ENCODE measurements around the gene MGAT5B. TPM values are rescaled to one million over a fixed set of nuclear protein-coding genes. Genes with fewer than 3 reads are reported as not detected.

The MGAT5B gene
- total RNA-seq, 1 experiment from 2014 or later: 4.9 TPM

GRCh38 chr17:76982408-76983074 is 114.3 kb downstream of the MGAT5B start:
- Histone ChIP-seq H3K9ac (ENCODE audit: low read length) (no peak overlapping the region), H3K9me2 (replicated peaks; ENCODE audit: low read length) (no peaks in the 10 kb centered on the region), H3K9me3 (ENCODE audit: low read length) (no peaks in the 10 kb centered on the region), H4K20me1 (ENCODE audit: low read length) (no peaks in the 10 kb centered on the region), H3K79me2 (ENCODE audit: low read length) (no peaks in the 10 kb centered on the region), H2AFZ (ENCODE audit: low read length) (no peak overlapping the region), H3K27ac (ENCODE audit: low read length) (no peak overlapping the region), H3K4me3 (ENCODE audit: low read length) (no peak overlapping the region), H3K4me2 (ENCODE audit: low read length) (no peak overlapping the region), H3K36me3 (ENCODE audit: low read depth, low read length) (no peaks in the 10 kb centered on the region), H3F3A (ENCODE audit: low read length, unreplicated experiment) (no peaks in the 10 kb centered on the region), H3K4me1 (ENCODE audit: insufficient read depth, low read length) (no peaks in the 10 kb centered on the region), H3K27me3 (ENCODE audit: low read length) (peaks cover 9% of the 10 kb centered on the region)
- ChIA-PET POLR2A (ENCODE audit: unreplicated experiment) (no interaction called here), CTCF (no interaction called here)
- intact Hi-C loops (cut with micrococcal nuclease): no loop called here
- no peak for ATAC-seq
- no TSS peak for BruUV-seq (replicated peaks)
- TF ChIP-seq EZH2 (IDR thresholded peaks at IDR 0.05; ENCODE audit: low read length, unreplicated experiment) (no peak), EZH2phosphoT487 (IDR thresholded peaks at IDR 0.05; ENCODE audit: borderline replicate concordance, low read length) (no peak), CTCF (conservative IDR thresholded peaks at IDR 0.05; ENCODE audit: low read depth, low read length) (no peak)
- DNase-seq: no peak

GRCh38 chr17:76983075-76983775 is 115.0 kb downstream of the MGAT5B start:
- Histone ChIP-seq H4K20me1 (ENCODE audit: low read length) (no peaks in the 10 kb centered on the region), H3K36me3 (ENCODE audit: low read depth, low read length) (no peaks in the 10 kb centered on the region), H3K79me2 (ENCODE audit: low read length) (no peaks in the 10 kb centered on the region), H3K9ac (ENCODE audit: low read length) (no peak overlapping the region), H3K4me1 (ENCODE audit: insufficient read depth, low read length) (no peaks in the 10 kb centered on the region), H3K4me3 (ENCODE audit: low read length) (no peak overlapping the region), H3K9me2 (replicated peaks; ENCODE audit: low read length) (no peaks in the 10 kb centered on the region), H2AFZ (ENCODE audit: low read length) (no peak overlapping the region), H3K27me3 (ENCODE audit: low read length) (peaks cover 9% of the 10 kb centered on the region), H3K27ac (ENCODE audit: low read length) (no peak overlapping the region), H3K9me3 (ENCODE audit: low read length) (no peaks in the 10 kb centered on the region), H3F3A (ENCODE audit: low read length, unreplicated experiment) (no peaks in the 10 kb centered on the region), H3K4me2 (ENCODE audit: low read length) (no peak overlapping the region)
- CTCF ChIA-PET: no interaction called here
- no peak for ATAC-seq
- DNase-seq: no peak
- POLR2A ChIA-PET (ENCODE audit: unreplicated experiment): no interaction called here
- intact Hi-C loops (cut with micrococcal nuclease): no loop called here
- TF ChIP-seq EZH2 (IDR thresholded peaks at IDR 0.05; ENCODE audit: low read length, unreplicated experiment): no peak
- TF ChIP-seq CTCF (conservative IDR thresholded peaks at IDR 0.05; ENCODE audit: low read depth, low read length): no peak
- TF ChIP-seq EZH2phosphoT487 (IDR thresholded peaks at IDR 0.05; ENCODE audit: borderline replicate concordance, low read length): no peak
- no TSS peak for BruUV-seq (replicated peaks)

GRCh38 chr17:76986365-76986764 is 118.2 kb downstream of the MGAT5B start:
- Histone ChIP-seq H3K79me2 (ENCODE audit: low read length) (no peaks in the 10 kb centered on the region), H3K9ac (ENCODE audit: low read length) (no peak overlapping the region), H3K9me2 (replicated peaks; ENCODE audit: low read length) (no peaks in the 10 kb centered on the region), H3K27me3 (ENCODE audit: low read length) (peaks cover 9% of the 10 kb centered on the region), H3K4me3 (ENCODE audit: low read length) (no peak overlapping the region), H3K36me3 (ENCODE audit: low read depth, low read length) (no peaks in the 10 kb centered on the region), H3K27ac (ENCODE audit: low read length) (no peak overlapping the region), H3K9me3 (ENCODE audit: low read length) (no peaks in the 10 kb centered on the region), H3K4me1 (ENCODE audit: insufficient read depth, low read length) (no peaks in the 10 kb centered on the region), H3F3A (ENCODE audit: low read length, unreplicated experiment) (no peaks in the 10 kb centered on the region), H4K20me1 (ENCODE audit: low read length) (no peaks in the 10 kb centered on the region), H3K4me2 (ENCODE audit: low read length) (no peak overlapping the region), H2AFZ (ENCODE audit: low read length) (no peak overlapping the region)
- ChIA-PET CTCF (no interaction called here), POLR2A (ENCODE audit: unreplicated experiment) (no interaction called here)
- intact Hi-C loops (cut with micrococcal nuclease): no loop called here
- TF ChIP-seq EZH2 (IDR thresholded peaks at IDR 0.05; ENCODE audit: low read length, unreplicated experiment) (no peak), CTCF (conservative IDR thresholded peaks at IDR 0.05; ENCODE audit: low read depth, low read length) (no peak), EZH2phosphoT487 (IDR thresholded peaks at IDR 0.05; ENCODE audit: borderline replicate concordance, low read length) (no peak)
- BruUV-seq (replicated peaks): no TSS peak
- DNase-seq (no peak), ATAC-seq (no peak)
